H1 (cell line): ENCODE measurements around the gene SAP30L. TPM values are rescaled to one million over a fixed set of nuclear protein-coding genes. Genes with fewer than 3 reads are reported as not detected.

Experiments
- ASH2L ChIP-seq: fragments of 200-600, 300-600 bp; sonication (generic); IDR thresholded peaks from one replicate; pipeline ENCODE4 v1.7.1; 2017; ENCODE audit warnings: low read length
- BACH1 ChIP-seq: IDR thresholded peaks from 2 replicates; pipeline ENCODE4 v1.6.1; 2012; ENCODE audit warnings: low read length, improper control_type of control experiment
- CBX5 ChIP-seq: fragments of 300-800, 300-1000 bp; sonication (generic); IDR thresholded peaks from 2 replicates; pipeline ENCODE4 v1.7.1; 2016; ENCODE audit warnings: antibody characterized with exemption, low read length, low read depth
- CHD1 ChIP-seq: IDR thresholded peaks from 2 replicates; pipeline ENCODE4 v1.6.1; 2012; ENCODE audit warnings: low read depth, low read length, improper control_type of control experiment
- CHD2 ChIP-seq: IDR thresholded peaks from 2 replicates; pipeline ENCODE4 v1.6.1; 2012; ENCODE audit warnings: low read length, improper control_type of control experiment
- CTBP2 ChIP-seq: IDR thresholded peaks from 2 replicates; pipeline ENCODE4 v1.7.0; 2011; ENCODE audit warnings: borderline replicate concordance, mild to moderate bottlenecking, moderate library complexity, mixed read lengths, low read length; ENCODE audit not compliant: insufficient read depth, insufficient read length
- FOSL1 ChIP-seq: IDR thresholded peaks from 2 replicates; pipeline ENCODE4 v1.6.1; 2011; ENCODE audit warnings: mild to moderate bottlenecking, low read depth, low read length, moderate library complexity; ENCODE audit not compliant: insufficient read depth
- HDAC6 ChIP-seq: IDR thresholded peaks from one replicate; pipeline ENCODE4 v1.7.1; 2012; ENCODE audit warnings: low read depth, mild to moderate bottlenecking, inconsistent platforms, low read length, moderate library complexity
- KDM5A ChIP-seq: fragments of 200-600 bp; IDR thresholded peaks from 2 replicates; pipeline ENCODE4 v1.7.1; 2012; ENCODE audit warnings: mild to moderate bottlenecking, low read length, inconsistent platforms, mixed read lengths
- MAFK ChIP-seq: IDR thresholded peaks from 2 replicates; pipeline ENCODE4 v1.6.1; 2012; ENCODE audit warnings: low read depth, mild to moderate bottlenecking, improper control_type of control experiment, low read length
- NANOG ChIP-seq: IDR thresholded peaks from 2 replicates; pipeline ENCODE4 v1.6.1; 2011; ENCODE audit warnings: low read length, low read depth, mild to moderate bottlenecking, inconsistent platforms; ENCODE audit not compliant: insufficient read depth, poor library complexity, severe bottlenecking
- PHF8 ChIP-seq: fragments of 200-600 bp; sonication (generic); conservative IDR thresholded peaks from 2 replicates; pipeline ENCODE4 v1.7.1; 2012; ENCODE audit warnings: low read depth, mild to moderate bottlenecking, inconsistent platforms, low read length, moderate library complexity
- POLR2AphosphoS5 ChIP-seq: IDR thresholded peaks from 2 replicates; pipeline ENCODE4 v1.6.1; 2011; ENCODE audit warnings: low read depth, low read length
- POU5F1 ChIP-seq: IDR thresholded peaks from 2 replicates; pipeline ENCODE4 v1.6.1; 2011; ENCODE audit warnings: low read depth, mild to moderate bottlenecking, low read length, moderate library complexity
- RAD21 ChIP-seq, 2 experiments: IDR thresholded peaks in 1 of 2; conservative IDR thresholded peaks in 1 of 2; 2 replicates each; pipeline ENCODE4 v1.6.1; 2011; ENCODE audit warnings: low read depth in 2 of 2, low read length in 2 of 2, improper control_type of control experiment in 1 of 2, inconsistent platforms in 1 of 2, mild to moderate bottlenecking in 1 of 2, moderate library complexity in 1 of 2
- RBBP5 ChIP-seq: IDR thresholded peaks from 2 replicates; pipeline ENCODE4 v1.7.1; 2012; ENCODE audit warnings: low read depth, mild to moderate bottlenecking, inconsistent platforms, low read length, moderate library complexity, borderline replicate concordance
- RXRA ChIP-seq: IDR thresholded peaks from 2 replicates; pipeline ENCODE4 v1.6.1; 2011; ENCODE audit warnings: low read depth, mild to moderate bottlenecking, low read length, moderate library complexity; ENCODE audit not compliant: insufficient read depth
- SRF ChIP-seq: IDR thresholded peaks from 2 replicates; pipeline ENCODE4 v1.6.1; 2011; ENCODE audit warnings: mild to moderate bottlenecking, low read depth, low read length, moderate library complexity
- TBP ChIP-seq: IDR thresholded peaks from 2 replicates; pipeline ENCODE4 v1.6.1; 2011; ENCODE audit warnings: low read depth, low read length, improper control_type of control experiment
- TEAD4 ChIP-seq: IDR thresholded peaks from 2 replicates; pipeline ENCODE4 v1.6.1; 2012; ENCODE audit warnings: low read depth, low read length, inconsistent platforms, mixed read lengths
- ZNF274 ChIP-seq: IDR thresholded peaks from 2 replicates; pipeline ENCODE4 v1.7.0; 2012; ENCODE audit warnings: low read length, borderline replicate concordance; ENCODE audit errors: extremely low read depth
- polyA plus RNA-seq, 7 experiments: library from polyadenylated mRNA; depleted of rRNA in 3 of 7; stranded (reverse) in 5 of 7; unstranded in 2 of 7; fragments of >200 nt in 5 of 7; fragments of 200-250 nt in 2 of 7; gene quantifications; 1 replicate in 5 of 7; 2 replicates in 1 of 7; 4 replicates in 1 of 7; pipeline versions ENCODE4 v1.2.1 to v1.2.3, GENCODE V29; 2011 to 2013; ENCODE audit warnings: missing spikeins in 2 of 7, mixed read lengths in 2 of 7
- total RNA-seq: library from RNA; stranded (reverse); fragmentation: NEBNext Ultra II Directional; extraction: Animal tissue kit (Norgen Biotek cat#: 25700); gene quantifications from 2 replicates; pipeline ENCODE4 v1.2.1, GENCODE V29; 2021
- TF ChIP-seq, protein P1 (sequence below), 3 experiments: IDR thresholded peaks; 1 replicate in 2 of 3; 2 replicates in 1 of 3; pipeline versions ENCODE4 v1.5.1 to v1.6.1; 2011; ENCODE audit warnings: low read length in 3 of 3, mild to moderate bottlenecking in 3 of 3, inconsistent platforms in 2 of 3, low read depth in 1 of 3, moderate library complexity in 1 of 3; ENCODE audit not compliant: insufficient read depth in 1 of 3; ENCODE audit errors: control extremely low read depth in 1 of 3

Gene SAP30L
- total and polyA plus RNA-seq, 2 of the 8 experiments (the other 6 are each of a cell fraction or from before 2014, with no cell fraction given) = 12.2 to 31.5 TPM

DNA sequence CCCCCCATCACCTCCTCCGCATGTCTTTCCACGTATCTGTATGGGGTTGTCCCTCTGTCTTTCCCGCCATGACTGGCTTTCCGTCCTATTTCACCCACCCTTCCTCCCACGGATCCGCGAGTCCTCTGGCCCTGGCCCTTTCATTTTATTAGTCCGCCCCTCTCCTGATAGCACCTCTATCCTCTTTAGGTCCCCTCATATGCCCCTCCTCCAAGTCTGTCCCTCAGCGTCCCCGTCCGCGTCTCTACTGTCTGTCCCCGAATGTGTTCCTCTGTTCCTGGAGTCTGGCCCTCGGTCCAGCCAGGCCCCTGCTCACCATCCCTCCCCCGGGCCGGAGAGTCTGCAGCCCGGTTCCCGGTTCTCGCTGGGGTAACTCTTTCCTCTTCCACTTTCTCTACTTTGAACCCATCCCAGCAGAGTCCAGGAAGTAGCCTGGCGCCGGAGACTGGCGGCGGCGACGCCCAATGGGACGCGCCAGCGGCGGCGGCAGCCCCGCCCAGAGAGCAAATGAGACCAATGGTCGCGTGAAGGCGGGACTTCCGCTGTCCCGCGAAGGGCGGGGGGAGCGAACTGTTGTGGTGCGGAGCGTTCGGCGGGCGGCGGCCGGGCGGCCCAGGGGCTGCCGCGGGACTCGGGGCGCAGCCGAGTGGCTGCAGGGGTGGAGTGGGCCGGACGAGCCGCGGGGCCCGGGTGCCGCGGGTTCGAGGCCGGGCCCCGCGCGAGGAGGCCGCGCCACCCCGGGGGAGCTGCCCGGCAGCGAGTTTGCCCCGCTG is at the start of gene SAP30L (continued):
- TF ChIP-seq FOSL1 = no peak
- no peak for TF ChIP-seq ZNF274
- TF ChIP-seq CTBP2 = no peak
- no peak for TF ChIP-seq NANOG
- TF ChIP-seq TEAD4 = no peak
- TF ChIP-seq PHF8 = peak; percentile 9; the same call in 1 of the 2 replicates
- TF ChIP-seq SRF = no peak
- no peak for TF ChIP-seq CHD1
- no peak for TF ChIP-seq MAFK
- peak; percentile 43; the same call in 1 of the 2 replicates for TF ChIP-seq RBBP5
- no peak for TF ChIP-seq RXRA
- no peak for TF ChIP-seq BACH1
- TF ChIP-seq TBP = peak; percentile 74
- TF ChIP-seq HDAC6 = no peak
- no peak for TF ChIP-seq RAD21 (IDR thresholded peaks at IDR 0.05 in 1 of 2, conservative IDR thresholded peaks at IDR 0.05 in 1 of 2; ENCODE audit: low read depth in 2 of 2, low read length in 2 of 2)
- no peak for TF ChIP-seq POLR2AphosphoS5
- TF ChIP-seq CHD2 = peak; percentile 92
- peak; percentile 19 for TF ChIP-seq ASH2L
- TF ChIP-seq KDM5A = no peak
- TF ChIP-seq, protein P1, sequence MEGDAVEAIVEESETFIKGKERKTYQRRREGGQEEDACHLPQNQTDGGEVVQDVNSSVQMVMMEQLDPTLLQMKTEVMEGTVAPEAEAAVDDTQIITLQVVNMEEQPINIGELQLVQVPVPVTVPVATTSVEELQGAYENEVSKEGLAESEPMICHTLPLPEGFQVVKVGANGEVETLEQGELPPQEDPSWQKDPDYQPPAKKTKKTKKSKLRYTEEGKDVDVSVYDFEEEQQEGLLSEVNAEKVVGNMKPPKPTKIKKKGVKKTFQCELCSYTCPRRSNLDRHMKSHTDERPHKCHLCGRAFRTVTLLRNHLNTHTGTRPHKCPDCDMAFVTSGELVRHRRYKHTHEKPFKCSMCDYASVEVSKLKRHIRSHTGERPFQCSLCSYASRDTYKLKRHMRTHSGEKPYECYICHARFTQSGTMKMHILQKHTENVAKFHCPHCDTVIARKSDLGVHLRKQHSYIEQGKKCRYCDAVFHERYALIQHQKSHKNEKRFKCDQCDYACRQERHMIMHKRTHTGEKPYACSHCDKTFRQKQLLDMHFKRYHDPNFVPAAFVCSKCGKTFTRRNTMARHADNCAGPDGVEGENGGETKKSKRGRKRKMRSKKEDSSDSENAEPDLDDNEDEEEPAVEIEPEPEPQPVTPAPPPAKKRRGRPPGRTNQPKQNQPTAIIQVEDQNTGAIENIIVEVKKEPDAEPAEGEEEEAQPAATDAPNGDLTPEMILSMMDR (IDR thresholded peaks at IDR 0.05; ENCODE audit: control extremely low read depth in 1 of 3, insufficient read depth in 1 of 3, low read depth in 1 of 3, low read length in 3 of 3) = no peak
- TF ChIP-seq CBX5 = no peak
- no peak for TF ChIP-seq POU5F1
